H1 (cell line): ENCODE data around the gene AGPAT3. TPM values are rescaled to one million over a fixed set of nuclear protein-coding genes. Genes with fewer than 3 reads are reported as not detected.

Source experiments
- EZH2 ChIP-seq: fragments of 200-600 bp; sonication (generic); IDR thresholded peaks from 2 replicates; pipeline ENCODE4 v1.7.1; 2012; ENCODE audit warnings: low read depth, mild to moderate bottlenecking, moderate library complexity, low read length, inconsistent platforms; ENCODE audit not compliant: severe bottlenecking
- PHF8 ChIP-seq: fragments of 200-600 bp; sonication (generic); conservative IDR thresholded peaks from 2 replicates; pipeline ENCODE4 v1.7.1; 2012; ENCODE audit warnings: low read depth, mild to moderate bottlenecking, inconsistent platforms, low read length, moderate library complexity
- polyA plus RNA-seq, 7 experiments: library from polyadenylated mRNA; depleted of rRNA in 3 of 7; stranded (reverse) in 5 of 7; unstranded in 2 of 7; fragments of >200 nt in 5 of 7; fragments of 200-250 nt in 2 of 7; gene quantifications; 1 replicate in 5 of 7; 2 replicates in 1 of 7; 4 replicates in 1 of 7; pipeline versions ENCODE4 v1.2.1 to v1.2.3, GENCODE V29; 2011 to 2013; ENCODE audit warnings: missing spikeins in 2 of 7, mixed read lengths in 2 of 7
- total RNA-seq: library from RNA; stranded (reverse); fragmentation: NEBNext Ultra II Directional; extraction: Animal tissue kit (Norgen Biotek cat#: 25700); gene quantifications from 2 replicates; pipeline ENCODE4 v1.2.1, GENCODE V29; 2021
- TF ChIP-seq, protein P1 (sequence below): IDR thresholded peaks from 2 replicates; pipeline ENCODE4 v1.6.1; 2011; ENCODE audit warnings: low read depth, mild to moderate bottlenecking, low read length; ENCODE audit not compliant: insufficient read depth

AGPAT3 gene
- total and polyA plus RNA-seq, 2 of the 8 experiments (the other 6 are each of a cell fraction or from before 2014, with no cell fraction given), result 5.8 to 7.3 TPM

DNA sequence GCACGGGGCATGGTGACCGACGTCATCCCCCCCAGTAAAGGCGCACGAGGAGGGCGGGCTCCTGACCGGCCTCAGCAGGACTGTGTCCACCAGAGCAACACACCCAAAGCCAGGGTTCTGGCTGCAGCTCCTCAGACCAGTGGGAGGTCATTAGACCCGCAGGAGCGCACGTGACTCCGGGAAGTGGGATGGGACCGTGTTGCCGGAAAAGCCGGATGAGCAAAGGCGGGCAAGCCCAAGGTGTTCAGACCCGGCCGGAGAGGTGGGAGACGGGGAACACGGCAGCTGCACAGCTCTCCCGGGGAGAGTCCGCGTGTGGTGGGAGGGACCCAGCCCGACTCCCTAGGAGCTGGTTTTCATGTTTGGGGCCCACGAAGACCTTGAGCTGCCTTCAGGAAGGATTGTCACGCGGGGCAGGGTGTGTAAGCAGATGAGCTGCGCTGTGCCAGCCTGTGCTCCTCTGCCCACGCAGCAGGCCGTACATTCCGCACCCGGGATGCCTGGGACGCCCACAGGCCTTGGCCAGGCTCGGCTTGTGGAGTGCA lies 126.5 kb downstream of the AGPAT3 start (continued):
- no peak for TF ChIP-seq EZH2
- TF ChIP-seq PHF8, result no peak
- TF ChIP-seq, protein P1, sequence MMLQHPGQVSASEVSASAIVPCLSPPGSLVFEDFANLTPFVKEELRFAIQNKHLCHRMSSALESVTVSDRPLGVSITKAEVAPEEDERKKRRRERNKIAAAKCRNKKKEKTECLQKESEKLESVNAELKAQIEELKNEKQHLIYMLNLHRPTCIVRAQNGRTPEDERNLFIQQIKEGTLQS, result no peak
